ENCODE results near the gene KIF26B. TPM values are rescaled to one million over a fixed set of nuclear protein-coding genes. Genes with fewer than 3 reads are reported as not detected.

The KIF26B gene
- total RNA-seq, 1 donor from 2014 or later, result 5.1 TPM

DNA sequence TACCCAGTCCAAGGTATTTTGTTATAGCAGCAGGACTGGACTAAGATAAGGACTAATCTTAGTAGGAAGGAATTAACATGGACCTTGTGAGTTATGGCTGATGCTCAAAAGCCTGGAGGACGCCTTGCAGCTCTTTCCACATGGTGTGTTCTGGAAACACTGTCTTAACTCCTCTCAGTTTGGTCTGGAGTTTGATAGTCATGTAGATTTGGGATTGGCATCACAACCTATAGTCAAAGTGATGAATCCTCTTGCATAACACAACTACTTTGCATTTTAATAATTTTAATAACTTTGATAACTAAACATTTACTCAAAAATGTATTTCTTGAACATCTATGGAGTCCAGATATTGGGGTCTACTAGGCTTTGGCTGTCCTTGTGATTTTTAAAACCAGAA lies 293.7 kb downstream of the KIF26B start:
- no peaks in the 10 kb centered on the region for H3K36me3 Mint-ChIP-seq (ENCODE audit: insufficient read depth)
- no peak overlapping the region for H3K4me3 Mint-ChIP-seq (ENCODE audit: low read depth)
- no peak for DNase-seq (ENCODE audit: low spot score, unreplicated experiment)
- no peaks in the 10 kb centered on the region for H3K4me1 Mint-ChIP-seq (ENCODE audit: low read depth)
- TF ChIP-seq, protein P1, sequence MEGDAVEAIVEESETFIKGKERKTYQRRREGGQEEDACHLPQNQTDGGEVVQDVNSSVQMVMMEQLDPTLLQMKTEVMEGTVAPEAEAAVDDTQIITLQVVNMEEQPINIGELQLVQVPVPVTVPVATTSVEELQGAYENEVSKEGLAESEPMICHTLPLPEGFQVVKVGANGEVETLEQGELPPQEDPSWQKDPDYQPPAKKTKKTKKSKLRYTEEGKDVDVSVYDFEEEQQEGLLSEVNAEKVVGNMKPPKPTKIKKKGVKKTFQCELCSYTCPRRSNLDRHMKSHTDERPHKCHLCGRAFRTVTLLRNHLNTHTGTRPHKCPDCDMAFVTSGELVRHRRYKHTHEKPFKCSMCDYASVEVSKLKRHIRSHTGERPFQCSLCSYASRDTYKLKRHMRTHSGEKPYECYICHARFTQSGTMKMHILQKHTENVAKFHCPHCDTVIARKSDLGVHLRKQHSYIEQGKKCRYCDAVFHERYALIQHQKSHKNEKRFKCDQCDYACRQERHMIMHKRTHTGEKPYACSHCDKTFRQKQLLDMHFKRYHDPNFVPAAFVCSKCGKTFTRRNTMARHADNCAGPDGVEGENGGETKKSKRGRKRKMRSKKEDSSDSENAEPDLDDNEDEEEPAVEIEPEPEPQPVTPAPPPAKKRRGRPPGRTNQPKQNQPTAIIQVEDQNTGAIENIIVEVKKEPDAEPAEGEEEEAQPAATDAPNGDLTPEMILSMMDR (IDR thresholded peaks at IDR 0.05; ENCODE audit: unreplicated experiment), result no peak
- no peaks in the 10 kb centered on the region for H3K27me3 Mint-ChIP-seq
- no peak overlapping the region for H3K27ac Mint-ChIP-seq
- H3K9me3 Mint-ChIP-seq (ENCODE audit: low read depth), result peaks cover 3% of the 10 kb centered on the region

- Mint-ChIP-seq H3K4me1 (ENCODE audit: low read depth) (no peaks in the 10 kb centered on the region), H3K27me3 (no peaks in the 10 kb centered on the region), H3K27ac (peak overlapping the region; percentile 64), H3K4me3 (ENCODE audit: low read depth) (no peak overlapping the region), H3K36me3 (ENCODE audit: insufficient read depth) (no peaks in the 10 kb centered on the region), H3K9me3 (ENCODE audit: low read depth) (peaks cover 3% of the 10 kb centered on the region)
- DNase-seq (ENCODE audit: low spot score, unreplicated experiment), result no peak
- TF ChIP-seq, protein P1 (IDR thresholded peaks at IDR 0.05; ENCODE audit: unreplicated experiment), result no peak
Measured at GRCh38 chr1:245448975-245449431, 294.2 kb downstream of the KIF26B start.

DNA sequence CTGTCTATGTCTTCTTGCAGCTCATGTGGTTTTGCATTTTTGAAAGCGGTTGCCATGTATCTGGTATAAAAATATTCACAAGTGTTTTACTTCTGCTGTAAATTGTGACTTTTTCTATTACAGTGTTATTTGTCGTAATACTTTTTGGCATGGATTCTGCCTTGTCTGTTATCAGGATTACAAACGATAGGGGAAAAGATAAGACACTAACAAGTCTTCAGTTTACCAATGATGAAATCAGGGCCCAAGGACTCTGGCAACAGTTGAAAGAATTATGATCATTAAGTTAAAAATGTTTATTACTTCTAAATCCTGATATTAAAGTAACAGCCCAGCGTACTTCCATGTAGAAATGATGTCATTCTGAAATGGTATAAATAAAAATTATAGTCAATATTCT lies 298.8 kb downstream of the KIF26B start:
- Mint-ChIP-seq H3K9me3 (ENCODE audit: low read depth) (peaks cover 3% of the 10 kb centered on the region), H3K4me3 (ENCODE audit: low read depth) (no peak overlapping the region), H3K27me3 (no peaks in the 10 kb centered on the region), H3K4me1 (ENCODE audit: low read depth) (peaks cover 3% of the 10 kb centered on the region), H3K36me3 (ENCODE audit: insufficient read depth) (no peaks in the 10 kb centered on the region), H3K27ac (no peak overlapping the region)
- DNase-seq (ENCODE audit: low spot score, unreplicated experiment), result no peak
- TF ChIP-seq, protein P1 (IDR thresholded peaks at IDR 0.05; ENCODE audit: unreplicated experiment), result no peak

- peaks cover 3% of the 10 kb centered on the region for H3K4me1 Mint-ChIP-seq (ENCODE audit: low read depth)
- H3K4me3 Mint-ChIP-seq (ENCODE audit: low read depth), result no peak overlapping the region
- H3K9me3 Mint-ChIP-seq (ENCODE audit: low read depth), result peaks cover 3% of the 10 kb centered on the region
- no peaks in the 10 kb centered on the region for H3K36me3 Mint-ChIP-seq (ENCODE audit: insufficient read depth)
- TF ChIP-seq, protein P1 (IDR thresholded peaks at IDR 0.05; ENCODE audit: unreplicated experiment), result no peak
- H3K27ac Mint-ChIP-seq, result no peak overlapping the region
- H3K27me3 Mint-ChIP-seq, result no peaks in the 10 kb centered on the region
- no peak for DNase-seq (ENCODE audit: low spot score, unreplicated experiment)
Measured at GRCh38 chr1:245454051-245454450, 299.3 kb downstream of the KIF26B start.

- no peak for DNase-seq (ENCODE audit: low spot score, unreplicated experiment)
- no peaks in the 10 kb centered on the region for H3K9me3 Mint-ChIP-seq (ENCODE audit: low read depth)
- TF ChIP-seq, protein P1 (IDR thresholded peaks at IDR 0.05; ENCODE audit: unreplicated experiment), result no peak
- peaks cover 3% of the 10 kb centered on the region for H3K4me1 Mint-ChIP-seq (ENCODE audit: low read depth)
- H3K4me3 Mint-ChIP-seq (ENCODE audit: low read depth), result no peak overlapping the region
- no peaks in the 10 kb centered on the region for H3K36me3 Mint-ChIP-seq (ENCODE audit: insufficient read depth)
- H3K27ac Mint-ChIP-seq, result no peak overlapping the region
- no peaks in the 10 kb centered on the region for H3K27me3 Mint-ChIP-seq
Measured at GRCh38 chr1:245457562-245457961, 302.8 kb downstream of the KIF26B start.

All from progenitor cell of endocrine pancreas (in vitro differentiated cells).